Measurements from ENCODE around the gene ST6GALNAC5. TPM values are rescaled to one million over a fixed set of nuclear protein-coding genes. Genes with fewer than 3 reads are reported as not detected.

Gene ST6GALNAC5
- total RNA-seq, 1 donor: 0.27 TPM

- DNase-seq (ENCODE audit: low read depth in 2 of 3, low spot score in 2 of 3): no peak
Observed at GRCh38 chr1:77096496-77097255, 229.4 kb downstream of the ST6GALNAC5 start.

- DNase-seq (ENCODE audit: low read depth in 2 of 3, low spot score in 2 of 3): no peak
Observed at GRCh38 chr1:77100875-77101274, 233.6 kb downstream of the ST6GALNAC5 start.

- DNase-seq (ENCODE audit: low read depth in 2 of 3, low spot score in 2 of 3): no peak
Observed at GRCh38 chr1:77103486-77103885, 236.2 kb downstream of the ST6GALNAC5 start.

- no peak for DNase-seq (ENCODE audit: low read depth in 2 of 3, low spot score in 2 of 3)
Observed at GRCh38 chr1:77104672-77105071, 237.4 kb downstream of the ST6GALNAC5 start.

Small RNAs within 50 kb of the gene (small RNA-seq; reads per million reads assigned to genes)
- not detected for gene MIR7156
